Loucy (cell line): ENCODE data around the gene CHCHD4.
"Not testable (repeated sequence)": the region's sequence is repeated elsewhere in the genome, so short reads cannot be mapped to it uniquely, and the experiment has no call there.

ENCODE experiments used
- H2AFZ ChIP-seq: fragments of 200-600 bp; sonication (generic); 2 replicates; pipeline ENCODE4 v1.6.0; 2016; ENCODE audit warnings: antibody characterized with exemption, mild to moderate bottlenecking, low read length, moderate library complexity
- H3F3A ChIP-seq: fragments of 200-600 bp; 2 replicates; pipeline ENCODE4 v1.6.0; 2016; ENCODE audit warnings: antibody characterized with exemption, low read depth, mild to moderate bottlenecking
- H3K27me3 ChIP-seq: fragments of 200-600 bp; sonication (generic); 2 replicates; pipeline ENCODE4 v1.6.1; 2014; ENCODE audit warnings: low read length, mild to moderate bottlenecking; ENCODE audit not compliant: insufficient read depth, poor library complexity, severe bottlenecking
- H3K36me3 ChIP-seq: fragments of 200-600 bp; sonication (generic); 2 replicates; pipeline ENCODE4 v1.6.1; 2016; ENCODE audit warnings: low read length; ENCODE audit not compliant: insufficient read depth
- H3K4me1 ChIP-seq: fragments of 200-600 bp; sonication (generic); 2 replicates; pipeline ENCODE4 v1.5.1; 2014; ENCODE audit warnings: low read length, mild to moderate bottlenecking; ENCODE audit not compliant: insufficient read depth, poor library complexity, severe bottlenecking
- H3K4me2 ChIP-seq: fragments of 200-600 bp; sonication (generic); 2 replicates; pipeline ENCODE4 v1.6.0; 2014; ENCODE audit warnings: antibody characterized with exemption, low read length, low read depth, mild to moderate bottlenecking; ENCODE audit not compliant: poor library complexity, severe bottlenecking
- H3K4me3 ChIP-seq: fragments of 200-600 bp; sonication (generic); 2 replicates; pipeline ENCODE4 v1.5.1; 2014; ENCODE audit warnings: low read length, mild to moderate bottlenecking, mixed read lengths; ENCODE audit not compliant: poor library complexity, severe bottlenecking
- H3K79me2 ChIP-seq: fragments of 200-600 bp; sonication (generic); 2 replicates; pipeline ENCODE4 v1.6.1; 2014; ENCODE audit warnings: low read length; ENCODE audit not compliant: insufficient read depth
- H3K9ac ChIP-seq: fragments of 200-600 bp; sonication (generic); 2 replicates; pipeline ENCODE4 v1.6.0; 2014; ENCODE audit warnings: mild to moderate bottlenecking, low read depth, low read length, moderate library complexity; ENCODE audit not compliant: poor library complexity, severe bottlenecking
- H3K9me2 ChIP-seq: fragments of 200-600 bp; sonication (generic); replicated peaks from 2 replicates; pipeline ENCODE4 v1.6.1; 2016; ENCODE audit warnings: low read depth, low read length, mixed read lengths
- H3K9me3 ChIP-seq: fragments of 200-600 bp; sonication (generic); 2 replicates; pipeline ENCODE4 v1.6.1; 2014; ENCODE audit warnings: mild to moderate bottlenecking, antibody characterized with exemption, low read length, low read depth; ENCODE audit not compliant: insufficient read depth
- H4K20me1 ChIP-seq: fragments of 200-600 bp; sonication (generic); 2 replicates; pipeline ENCODE4 v1.6.0; 2014; ENCODE audit warnings: antibody characterized with exemption, low read length, mild to moderate bottlenecking; ENCODE audit not compliant: insufficient read depth, poor library complexity, severe bottlenecking
- CTCF ChIP-seq: fragments of 200-600 bp; sonication (generic); conservative IDR thresholded peaks from 2 replicates; pipeline ENCODE4 v1.5.1; 2014; ENCODE audit warnings: mild to moderate bottlenecking, antibody characterized with exemption, low read length
- EZH2phosphoT487 ChIP-seq: fragments of 200-600 bp; IDR thresholded peaks from 2 replicates; pipeline ENCODE4 v1.6.1; 2018; ENCODE audit warnings: antibody characterized with exemption, mild to moderate bottlenecking, moderate library complexity, borderline replicate concordance

CHCHD4 gene

DNA sequence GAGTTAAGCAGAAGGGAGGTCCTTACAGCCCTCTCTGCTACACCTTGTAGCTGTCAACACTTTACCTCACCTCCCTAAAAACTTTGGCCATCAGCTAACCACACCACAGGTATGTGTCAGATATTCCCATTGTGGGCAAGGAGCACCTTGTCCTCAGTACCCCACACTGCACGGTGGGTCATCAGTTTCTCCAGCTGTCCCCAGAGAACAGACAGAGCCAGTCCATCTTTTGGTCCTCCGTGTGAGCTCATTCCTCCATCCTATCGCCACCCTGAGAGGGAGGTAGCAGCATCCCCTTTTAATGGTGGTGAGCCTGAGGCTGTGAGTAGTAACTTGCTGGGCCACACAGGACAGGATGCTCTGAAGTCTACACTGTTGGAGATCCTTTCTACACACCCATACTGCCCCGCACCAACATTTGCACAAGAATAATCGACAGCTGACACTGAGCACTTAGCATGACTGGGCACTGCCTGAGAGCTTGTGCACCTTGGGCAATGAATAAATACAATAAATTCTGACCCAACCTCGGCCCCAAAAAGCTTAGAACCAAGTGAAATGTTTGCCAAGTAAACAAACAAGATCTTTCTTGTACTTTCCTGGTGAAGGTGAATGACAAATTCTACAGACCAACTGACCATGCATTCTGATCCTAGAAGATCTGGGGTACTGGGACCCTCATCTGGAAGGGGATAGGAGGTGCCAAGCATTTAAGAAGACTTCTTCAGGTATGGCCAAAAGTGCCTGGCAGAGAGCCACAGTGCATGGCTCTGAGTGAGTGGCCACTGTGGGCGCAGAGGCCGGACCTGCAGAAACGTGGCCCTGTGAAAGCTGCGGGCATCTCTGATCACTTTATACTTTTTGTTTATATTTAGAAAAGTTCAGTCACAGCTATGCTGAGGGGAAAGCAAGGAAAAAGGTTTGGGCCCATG lies 6.9 kb downstream of the CHCHD4 start:
- Histone ChIP-seq H3K9me2 (no peaks in the 10 kb centered on the region), H3K79me2 (peaks cover 6% of the 10 kb centered on the region; the same call in 1 of the 2 replicates), H3K4me2 (no peak overlapping the region), H3K27me3 (no peaks in the 10 kb centered on the region), H3K4me3 (no peak overlapping the region), H2AFZ (no peak overlapping the region), H3K9me3 (no peaks in the 10 kb centered on the region), H3K4me1 (peaks cover 44% of the 10 kb centered on the region), H3F3A (0 out of 2 replicates have a peak, but pooled peaks cover 4% of the 10 kb centered on the region), H4K20me1 (no peaks in the 10 kb centered on the region), H3K36me3 (peaks cover 19% of the 10 kb centered on the region; the same call in 1 of the 2 replicates), H3K9ac (peak overlapping the region; percentile 45)
- TF ChIP-seq EZH2phosphoT487 = no peak
- no peak for TF ChIP-seq CTCF

DNA sequence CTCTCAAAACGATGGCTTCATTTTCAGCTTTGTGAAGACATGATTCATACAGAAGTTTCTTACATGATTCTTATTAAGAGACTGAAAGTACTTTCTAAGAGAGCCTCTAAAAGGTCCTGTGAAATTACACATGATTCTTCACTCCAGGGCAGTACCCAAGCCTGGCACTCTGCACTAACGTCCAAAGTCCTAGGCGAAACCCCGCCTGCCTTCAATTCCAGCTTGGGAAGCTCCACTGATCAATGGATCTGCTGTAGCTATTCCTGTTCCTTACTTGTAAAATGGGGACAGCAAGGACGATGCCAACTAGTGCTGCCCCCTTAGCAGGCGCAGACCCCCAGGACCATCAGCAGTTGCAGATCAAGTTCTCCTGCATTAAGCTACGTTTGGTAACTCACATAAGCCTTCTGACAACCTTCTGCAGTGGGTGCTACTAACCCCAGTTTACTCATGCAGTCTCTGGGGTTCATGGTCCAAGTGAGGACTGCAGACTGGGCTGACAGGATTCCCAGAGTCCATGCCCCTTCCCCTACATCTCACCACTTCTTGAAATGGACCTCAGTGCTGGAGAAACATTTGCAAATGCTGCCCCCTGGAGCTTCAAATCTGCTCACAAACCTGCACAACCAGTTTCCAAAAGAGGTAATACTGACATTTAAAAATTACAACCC lies 10.6 kb downstream of the CHCHD4 start:
- H3K27me3 ChIP-seq = no peaks in the 10 kb centered on the region
- no peak overlapping the region for H2AFZ ChIP-seq
- no peak overlapping the region for H3K4me3 ChIP-seq
- H3K9me2 ChIP-seq = no peaks in the 10 kb centered on the region
- H3K4me2 ChIP-seq = no peak overlapping the region
- peaks cover 22% of the 10 kb centered on the region for H3K4me1 ChIP-seq
- H3K9me3 ChIP-seq = no peaks in the 10 kb centered on the region
- H3K79me2 ChIP-seq = no peaks in the 10 kb centered on the region
- H3K9ac ChIP-seq = no peak overlapping the region
- peaks cover 19% of the 10 kb centered on the region; the same call in 1 of the 2 replicates for H3K36me3 ChIP-seq
- H3F3A ChIP-seq = no peaks in the 10 kb centered on the region
- H4K20me1 ChIP-seq = no peaks in the 10 kb centered on the region
- TF ChIP-seq EZH2phosphoT487 (no peak), CTCF (peak; percentile 65)

DNA sequence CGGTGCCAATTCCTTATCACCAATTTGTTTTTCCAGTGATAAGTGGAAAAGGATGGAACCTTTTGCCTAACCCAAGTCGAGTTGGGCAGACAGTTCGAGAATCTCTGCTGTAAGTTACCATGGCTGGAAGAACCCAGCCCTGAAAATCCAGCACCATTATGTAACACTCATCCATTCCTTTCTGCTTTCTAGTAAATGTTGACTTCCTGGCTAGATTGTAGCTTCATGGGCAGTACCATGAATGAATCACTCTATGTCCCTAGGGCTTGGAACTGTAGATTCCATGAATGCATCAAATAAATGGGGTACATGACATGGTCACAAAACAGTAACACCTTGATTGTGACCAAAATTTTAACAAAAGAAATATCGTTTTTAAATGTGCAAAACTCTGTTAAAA lies 14.0 kb downstream of the CHCHD4 start:
- H2AFZ ChIP-seq = no peak overlapping the region
- H3K4me2 ChIP-seq = no peak overlapping the region
- TF ChIP-seq EZH2phosphoT487 (no peak), CTCF (no peak)
- H3K9me3 ChIP-seq = no peaks in the 10 kb centered on the region
- H3K79me2 ChIP-seq = no peaks in the 10 kb centered on the region
- no peak overlapping the region for H3K9ac ChIP-seq
- peaks cover 13% of the 10 kb centered on the region; the same call in 1 of the 2 replicates for H3K36me3 ChIP-seq
- H3K4me1 ChIP-seq = peaks cover 10% of the 10 kb centered on the region
- no peaks in the 10 kb centered on the region for H4K20me1 ChIP-seq
- H3K27me3 ChIP-seq = no peaks in the 10 kb centered on the region
- no peaks in the 10 kb centered on the region for H3K9me2 ChIP-seq
- no peak overlapping the region for H3K4me3 ChIP-seq
- H3F3A ChIP-seq = no peaks in the 10 kb centered on the region

DNA sequence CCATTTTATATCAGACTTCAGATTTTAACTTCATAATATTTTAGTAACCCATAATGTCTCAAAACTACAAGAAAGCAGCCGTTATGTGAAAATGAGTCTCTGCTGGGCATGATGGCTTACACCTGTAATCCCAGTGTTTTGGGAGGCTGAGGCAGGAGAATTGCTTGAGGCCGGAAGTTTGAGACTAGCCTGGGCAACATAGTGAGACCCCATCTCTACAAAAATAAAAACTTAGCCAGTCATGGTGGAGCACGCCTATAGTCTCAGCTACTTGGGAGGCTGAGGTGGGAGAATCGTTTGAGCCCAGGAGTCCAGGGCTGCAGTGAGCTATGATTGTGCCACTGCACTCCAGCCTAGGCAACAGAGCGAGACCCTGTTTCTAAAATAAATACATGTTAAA lies 14.8 kb downstream of the CHCHD4 start:
- H3K36me3 ChIP-seq, H3K4me3 ChIP-seq, H4K20me1 ChIP-seq, H3K9me2 ChIP-seq, H3K27me3 ChIP-seq, H3K9me3 ChIP-seq, H3K4me2 ChIP-seq, H3K9ac ChIP-seq, H3K4me1 ChIP-seq, H3K79me2 ChIP-seq, H3F3A ChIP-seq, H2AFZ ChIP-seq: not testable (repeated sequence)
